Stimulated activated naive CD8-positive, alpha-beta T cell treated with anti-CD3 and anti-CD28 coated beads, Interleukin-15, amount 100 ng/mL, for 72 hours (primary cell): ENCODE measurements around the gene HSFX4.
"Not testable (repeated sequence)": the region's sequence is repeated elsewhere in the genome, so short reads cannot be mapped to it uniquely, and the experiment has no call there.

Source experiments
- ATAC-seq: fragments of 150-1000 bp; cut with Tn5 transposase; 2 replicates; pipeline ENCODE4 v1.10.0; 2021; ENCODE audit warnings: mild to moderate bottlenecking, moderate library complexity
- DNase-seq, 2 donors: peaks; one replicate each; pipeline ENCODE4 v3.0.0; 2021 to 2022
- H3K27ac Mint-ChIP-seq, 2 donors: one replicate each; pipeline ENCODE4 v1.8.0; 2022; ENCODE audit warnings: mild to moderate bottlenecking in 2 of 2, mixed read lengths in 2 of 2, moderate library complexity in 2 of 2
- H3K27me3 Mint-ChIP-seq: one replicate; pipeline ENCODE4 v1.8.0; 2022; ENCODE audit warnings: mixed read lengths
- H3K4me1 Mint-ChIP-seq: one replicate; pipeline ENCODE4 v1.8.0; 2022; ENCODE audit warnings: mild to moderate bottlenecking, mixed read lengths
- H3K4me3 Mint-ChIP-seq, 2 donors: one replicate each; pipeline ENCODE4 v1.8.0; 2022; ENCODE audit warnings: mild to moderate bottlenecking in 2 of 2, mixed read lengths in 2 of 2, moderate library complexity in 1 of 2
- H3K9me3 Mint-ChIP-seq, 2 donors: one replicate each; pipeline ENCODE4 v1.8.0; 2022; ENCODE audit warnings: mixed read lengths in 2 of 2

The HSFX4 gene

DNA sequence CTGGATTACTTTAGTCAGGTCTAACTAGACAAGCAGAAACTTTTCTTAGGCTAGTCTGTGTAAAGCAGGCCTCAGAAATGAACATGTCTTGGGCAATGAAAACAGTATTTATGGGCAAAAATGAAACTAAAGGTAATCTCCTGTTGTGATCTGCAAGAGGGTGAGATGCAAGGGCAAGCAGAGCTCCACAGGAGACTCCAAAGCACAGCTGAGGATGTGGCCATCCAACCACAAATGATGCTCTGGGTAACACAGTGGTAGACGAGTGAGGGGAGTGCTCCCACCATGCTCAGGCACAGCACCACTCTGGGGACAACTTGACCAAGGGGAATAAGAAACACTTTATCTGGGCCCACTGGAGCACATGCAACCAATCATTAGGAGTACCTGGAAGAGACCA is 738 bp upstream of the HSFX4 start:
- peak; percentile 69 for ATAC-seq

DNA sequence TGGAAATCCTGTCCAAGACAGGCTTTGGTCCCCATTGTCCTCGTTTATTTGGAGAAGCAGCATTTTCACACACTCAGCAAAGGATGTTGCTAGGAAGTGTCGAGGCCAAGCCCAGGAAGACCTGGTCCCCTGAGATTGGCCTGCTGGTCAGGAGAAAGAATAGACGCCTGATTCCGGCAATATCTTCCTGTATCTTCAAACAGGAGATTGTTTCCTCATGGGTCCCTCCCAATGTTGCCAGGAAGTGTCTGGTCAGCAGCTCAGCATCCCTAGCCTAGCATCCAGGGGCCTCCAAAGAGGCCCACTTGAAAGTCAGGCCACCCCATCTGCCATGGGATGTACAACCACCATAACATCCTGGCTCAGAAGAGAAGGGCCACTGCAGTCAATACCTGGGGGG is 2.0 kb downstream of the HSFX4 start:
- not testable (repeated sequence) for ATAC-seq

More for the DNA sequence above, 738 bp upstream of the HSFX4 start:
- not testable (repeated sequence) for H3K27me3 Mint-ChIP-seq, H3K4me1 Mint-ChIP-seq, H3K4me3 Mint-ChIP-seq, H3K9me3 Mint-ChIP-seq, H3K27ac Mint-ChIP-seq
- DNase-seq: peak in 1 of 2 donors; percentile 26

DNA sequence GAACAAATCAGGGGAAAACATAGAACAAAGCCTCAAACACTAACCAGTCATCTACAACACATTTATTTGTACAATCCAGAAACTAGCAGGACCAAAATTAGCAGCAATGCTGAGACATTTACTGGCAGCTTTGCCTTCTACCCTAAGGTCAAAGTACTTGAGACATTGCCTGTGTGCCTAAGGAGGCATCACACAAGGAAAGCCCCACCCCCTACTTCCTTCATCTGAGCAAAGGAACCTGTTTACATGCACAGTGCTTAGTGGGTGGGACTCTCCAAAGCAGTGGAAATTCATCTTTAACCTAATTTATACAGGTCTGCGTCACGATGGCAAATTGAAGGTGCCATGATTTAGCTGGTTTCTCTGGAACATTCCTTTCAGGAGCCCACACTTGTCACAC is 2.8 kb downstream of the HSFX4 start:
- not testable (repeated sequence) for H3K4me1 Mint-ChIP-seq, DNase-seq, H3K9me3 Mint-ChIP-seq, H3K27me3 Mint-ChIP-seq, ATAC-seq, H3K4me3 Mint-ChIP-seq, H3K27ac Mint-ChIP-seq

More for the DNA sequence above, 2.0 kb downstream of the HSFX4 start:
- H3K27me3 Mint-ChIP-seq, H3K27ac Mint-ChIP-seq, H3K4me1 Mint-ChIP-seq, H3K4me3 Mint-ChIP-seq, DNase-seq, H3K9me3 Mint-ChIP-seq: not testable (repeated sequence)

DNA sequence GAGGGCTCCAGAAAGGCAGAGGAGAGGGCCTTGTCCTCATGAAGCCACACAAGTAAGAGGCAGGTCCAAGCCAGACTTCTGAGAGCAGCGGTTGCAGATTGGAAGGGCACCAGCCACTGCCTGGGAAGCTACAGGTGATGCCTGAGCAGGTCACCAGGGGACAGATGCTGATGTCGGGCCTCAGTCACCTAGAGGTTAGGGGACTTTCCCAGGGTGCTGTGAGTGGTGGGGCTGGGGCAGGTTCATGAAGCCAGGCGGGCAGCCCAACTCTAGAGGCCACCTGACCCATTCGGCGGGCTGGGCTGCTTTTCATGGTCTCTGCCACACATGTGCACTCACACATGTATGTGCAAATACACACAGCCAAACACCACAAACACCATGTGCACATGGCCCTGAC is 3.6 kb downstream of the HSFX4 start:
- not testable (repeated sequence) for DNase-seq, H3K9me3 Mint-ChIP-seq, ATAC-seq, H3K27me3 Mint-ChIP-seq, H3K4me3 Mint-ChIP-seq, H3K27ac Mint-ChIP-seq
- peaks cover 13% of the 10 kb centered on the region for H3K4me1 Mint-ChIP-seq

DNA sequence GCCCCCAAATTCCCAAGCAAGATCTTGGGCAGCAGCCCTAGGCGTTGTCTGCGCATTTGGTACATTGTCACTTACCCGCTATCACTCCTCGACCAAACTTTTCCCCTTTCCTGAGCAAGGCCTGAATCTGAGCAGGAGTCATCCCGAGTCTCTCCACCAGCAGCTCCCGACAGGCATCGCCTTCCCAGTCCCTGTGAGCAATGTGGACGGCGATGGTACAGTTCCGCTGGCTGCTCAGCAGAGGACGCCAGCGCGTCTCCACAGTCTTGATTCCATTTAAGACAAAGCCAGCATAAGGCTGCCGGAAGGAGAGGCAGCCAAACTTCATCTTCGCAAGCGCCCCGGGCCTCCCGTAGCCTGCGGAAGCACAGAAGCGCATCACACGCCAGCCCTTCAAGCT is 4.2 kb downstream of the HSFX4 start:
- H3K4me3 Mint-ChIP-seq, H3K27ac Mint-ChIP-seq, H3K27me3 Mint-ChIP-seq: not testable (repeated sequence)

DNA sequence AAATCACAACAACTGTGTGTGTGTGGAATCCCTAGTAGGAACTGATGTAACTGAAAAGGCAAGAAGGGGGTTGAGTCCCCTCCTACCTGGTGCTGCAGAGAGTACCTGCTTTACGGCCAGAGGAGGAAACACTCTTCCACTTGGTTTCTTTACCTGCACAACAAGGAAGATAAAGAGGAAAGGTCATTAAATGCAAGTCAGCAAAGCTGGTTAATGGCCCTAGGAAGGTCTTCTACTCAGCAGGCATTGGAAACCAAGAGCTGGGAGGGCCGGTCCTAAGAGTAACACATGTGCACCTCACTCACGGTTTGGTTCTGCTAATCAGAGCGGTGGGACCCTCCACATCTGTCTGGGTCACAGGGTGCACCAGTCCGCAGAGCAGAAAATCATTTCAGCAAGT is 8.0 kb downstream of the HSFX4 start:
- Mint-ChIP-seq H3K4me1 (peaks cover 13% of the 10 kb centered on the region), H3K27ac (peak overlapping the region; percentile 40 to 86), H3K4me3 (peak overlapping the region; percentile 86 to 92)
- not testable (repeated sequence) for ATAC-seq, DNase-seq, H3K27me3 Mint-ChIP-seq, H3K9me3 Mint-ChIP-seq

More for the DNA sequence above, 4.2 kb downstream of the HSFX4 start:
- not testable (repeated sequence) for ATAC-seq, H3K9me3 Mint-ChIP-seq, DNase-seq
- H3K4me1 Mint-ChIP-seq: peaks cover 13% of the 10 kb centered on the region

GRCh38 chrX:149937871-149938426 is 8.6 kb downstream of the HSFX4 start:
- Mint-ChIP-seq H3K4me3 (peak overlapping the region; percentile 86 to 92), H3K27me3 (no peaks in the 10 kb centered on the region), H3K9me3 (no peaks in the 10 kb centered on the region), H3K4me1 (peaks cover 13% of the 10 kb centered on the region), H3K27ac (peak overlapping the region; percentile 40 to 86)
- no peak for ATAC-seq
- no peak for DNase-seq

GRCh38 chrX:149938427-149938880 is 9.1 kb downstream of the HSFX4 start, which contains the start of gene EOLA2:
TSS of gene EOLA2 (minus strand) at chrX:149938491. CDS start at chrX:149933874, 4,617 bp downstream.
- H3K27ac Mint-ChIP-seq: peak within 1 kb of the TSS; percentile 99
- ATAC-seq (peak; percentile 83), DNase-seq (peak; percentile 87 to 95)
- no peaks in the 10 kb centered on the region for H3K27me3 Mint-ChIP-seq
- peak within 1 kb of the TSS; percentile 86 to 92 for H3K4me3 Mint-ChIP-seq
- H3K9me3 Mint-ChIP-seq: no peaks in the 10 kb centered on the region
- peaks cover 13% of the 10 kb centered on the region for H3K4me1 Mint-ChIP-seq

GRCh38 chrX:149938881-149939654 is 9.7 kb downstream of the HSFX4 start:
- no peak for ATAC-seq
- peaks cover 13% of the 10 kb centered on the region for H3K4me1 Mint-ChIP-seq
- H3K4me3 Mint-ChIP-seq: peak overlapping the region; percentile 47 to 72
- no peaks in the 10 kb centered on the region for H3K9me3 Mint-ChIP-seq
- H3K27ac Mint-ChIP-seq: peak overlapping the region; percentile 61 to 99
- no peaks in the 10 kb centered on the region for H3K27me3 Mint-ChIP-seq
- DNase-seq: peak; percentile 87 to 92

- H3K4me3 Mint-ChIP-seq: peak overlapping the region; percentile 94
- no peaks in the 10 kb centered on the region for H3K9me3 Mint-ChIP-seq
- peak overlapping the region; percentile 94 to 95 for H3K27ac Mint-ChIP-seq
- H3K27me3 Mint-ChIP-seq: no peaks in the 10 kb centered on the region
- H3K4me1 Mint-ChIP-seq: peaks cover 8% of the 10 kb centered on the region
- ATAC-seq (peak; percentile 32), DNase-seq (no peak)
Measured at GRCh38 chrX:149939655-149939904, 10.2 kb downstream of the HSFX4 start.

DNA sequence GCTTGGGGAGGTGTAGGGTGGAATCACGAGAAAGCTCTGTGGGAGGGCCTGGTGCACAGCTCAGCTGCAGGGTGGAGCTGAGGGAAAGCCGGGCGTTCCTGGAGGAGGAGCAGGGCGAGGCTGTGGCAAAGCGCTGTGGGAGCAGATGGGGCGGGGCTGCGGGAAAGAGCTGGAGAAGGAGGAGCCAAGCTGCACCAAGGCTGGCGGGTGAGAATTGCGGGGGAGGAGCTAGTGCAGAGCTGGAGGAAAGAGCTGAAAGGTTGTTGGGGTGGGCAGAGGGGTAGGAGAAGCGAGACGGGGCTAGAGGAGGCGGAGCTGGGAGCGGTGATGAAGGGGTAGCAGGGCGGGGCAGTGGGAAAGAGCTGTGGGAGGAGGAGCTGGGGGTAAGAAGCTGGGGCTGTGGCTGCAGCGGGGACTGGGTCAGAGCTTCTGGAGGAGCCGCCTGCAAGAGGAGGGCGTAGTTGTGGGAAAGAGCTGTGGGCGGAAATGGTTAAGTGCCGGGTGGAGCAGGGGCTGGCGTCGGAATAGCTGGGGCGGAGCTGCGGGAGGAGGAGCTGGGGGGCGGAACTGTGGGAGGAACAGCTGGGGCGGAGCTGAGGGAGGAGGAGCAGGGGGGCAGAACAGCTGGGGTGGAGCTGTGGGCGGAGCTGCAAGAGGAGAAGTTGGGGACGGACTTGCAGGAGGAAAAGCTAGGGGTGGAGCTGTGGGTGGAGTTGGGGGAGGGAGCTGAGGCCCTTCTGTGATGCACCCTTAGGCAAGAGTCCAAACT is 10.7 kb downstream of the HSFX4 start:
- DNase-seq (peak; percentile 89 to 94), ATAC-seq (peak; percentile 70)
- Mint-ChIP-seq H3K27me3 (no peaks in the 10 kb centered on the region), H3K27ac (peak overlapping the region; percentile 94 to 95), H3K9me3 (no peaks in the 10 kb centered on the region), H3K4me3 (peak overlapping the region; percentile 94), H3K4me1 (peaks cover 7% of the 10 kb centered on the region)

GRCh38 chrX:149940674-149941024 is 11.3 kb downstream of the HSFX4 start:
- H3K27me3 Mint-ChIP-seq: not testable (repeated sequence)
- H3K4me3 Mint-ChIP-seq: peak overlapping the region; percentile 94

GRCh38 chrX:149945087-149945670 is 15.8 kb downstream of the HSFX4 start:
- DNase-seq, H3K4me1 Mint-ChIP-seq: not testable (repeated sequence)
- H3K27ac Mint-ChIP-seq: peak overlapping the region; percentile 42 to 81

More at GRCh38 chrX:149940674-149941024, 11.3 kb downstream of the HSFX4 start:
- not testable (repeated sequence) for ATAC-seq, H3K4me1 Mint-ChIP-seq, H3K9me3 Mint-ChIP-seq, DNase-seq
- peak overlapping the region; percentile 94 to 95 for H3K27ac Mint-ChIP-seq

DNA sequence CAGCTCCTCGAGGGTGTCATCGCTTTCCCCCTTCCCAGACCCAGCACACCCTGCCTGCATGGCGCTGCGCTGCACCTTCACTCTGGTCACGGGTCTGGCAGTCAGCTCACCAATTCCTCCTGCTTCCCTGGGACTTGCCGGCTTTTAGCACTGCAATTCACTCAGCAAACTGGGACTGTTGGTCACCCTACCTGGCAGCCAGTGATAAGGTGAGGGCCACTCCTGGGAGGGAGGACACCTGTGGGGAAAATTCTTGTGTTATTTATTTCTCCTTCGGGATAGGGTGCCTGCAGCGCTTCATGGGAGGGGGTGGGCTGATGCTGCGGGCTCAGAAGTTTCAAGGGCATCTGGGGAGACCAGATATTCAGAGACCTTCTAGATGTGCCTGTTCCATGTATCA is 16.4 kb downstream of the HSFX4 start:
- H3K9me3 Mint-ChIP-seq, H3K4me3 Mint-ChIP-seq, H3K27ac Mint-ChIP-seq, H3K4me1 Mint-ChIP-seq, ATAC-seq, DNase-seq, H3K27me3 Mint-ChIP-seq: not testable (repeated sequence)

More at GRCh38 chrX:149945087-149945670, 15.8 kb downstream of the HSFX4 start:
- ATAC-seq, H3K27me3 Mint-ChIP-seq, H3K4me3 Mint-ChIP-seq, H3K9me3 Mint-ChIP-seq: not testable (repeated sequence)

- not testable (repeated sequence) for ATAC-seq, H3K9me3 Mint-ChIP-seq
Measured at GRCh38 chrX:149946932-149947331, 17.6 kb downstream of the HSFX4 start.

More at GRCh38 chrX:149946932-149947331, 17.6 kb downstream of the HSFX4 start:
- not testable (repeated sequence) for H3K27me3 Mint-ChIP-seq, DNase-seq, H3K27ac Mint-ChIP-seq, H3K4me1 Mint-ChIP-seq, H3K4me3 Mint-ChIP-seq
